Endothelial cell of umbilical vein (primary cell): Measurements from ENCODE around the gene BCL11B. TPM values are rescaled to one million over a fixed set of nuclear protein-coding genes. Genes with fewer than 3 reads are reported as not detected.

ENCODE experiments used
- BruUV-seq: library from RNA; stranded (reverse); fragments of 400-500 nt; replicated peaks from 2 replicates; lab custom pipeline; 2021; lab: Mats Ljungman, UMichigan
- CTCF ChIA-PET: fragments of 300-600, 350-600 bp; sonication (Branson Sonifier 250); formaldehyde crosslinking; loops from one replicate; lab custom pipeline; 2021; ENCODE audit warnings: antibody characterized with exemption, inconsistent platforms; lab: Charles Lee
- POLR2A ChIA-PET: fragments of 300-600, 350-600 bp; sonication (Branson Sonifier 250); formaldehyde crosslinking; loops from one replicate; lab custom pipeline; 2021; ENCODE audit warnings: antibody characterized with exemption, inconsistent platforms; lab: Charles Lee
- DNase-seq: peaks from one replicate; pipeline ENCODE4 v3.0.0-alpha.2; 2011; ENCODE audit warnings: low read depth, low spot score
- FAIRE-seq: peaks from 2 replicates; lab custom pipeline; 2011; peaks lifted over from hg19 to GRCh38; lab: Jason Lieb, UNC
- H2AFZ ChIP-seq: 2 replicates; pipeline ENCODE4 v1.6.0; 2012; ENCODE audit warnings: low read depth, low read length, control low read depth, inconsistent platforms
- H3K27ac ChIP-seq: 2 replicates; pipeline ENCODE4 v1.5.1; 2011; ENCODE audit warnings: low read depth, mild to moderate bottlenecking, control low read depth, low read length, moderate library complexity; ENCODE audit not compliant: insufficient read depth
- H3K27me3 ChIP-seq, 2 experiments: 2 replicates each; pipeline versions ENCODE4 v1.6.0 to v1.6.1; 2011; ENCODE audit warnings: low read length in 2 of 2, mixed read lengths in 1 of 2; ENCODE audit not compliant: control insufficient read depth in 2 of 2, insufficient read depth in 2 of 2
- H3K36me3 ChIP-seq, 2 experiments: 2 replicates in 1 of 2; 3 replicates in 1 of 2; pipeline ENCODE4 v1.5.1; 2011; ENCODE audit warnings: low read length in 2 of 2, mild to moderate bottlenecking in 1 of 2, moderate library complexity in 1 of 2; ENCODE audit not compliant: control insufficient read depth in 2 of 2, insufficient read depth in 2 of 2; ENCODE audit errors: extremely low read depth in 1 of 2
- H3K4me1 ChIP-seq: 3 replicates; pipeline ENCODE4 v1.5.1; 2011; ENCODE audit warnings: mild to moderate bottlenecking, low read length; ENCODE audit not compliant: control insufficient read depth, insufficient read depth; ENCODE audit errors: extremely low read depth
- H3K4me2 ChIP-seq: 2 replicates; pipeline ENCODE4 v1.6.1; 2011; ENCODE audit warnings: low read length, control low read depth, mixed read lengths; ENCODE audit not compliant: insufficient read depth
- H3K4me3 ChIP-seq, 3 experiments: fragments of 200-600 bp in 1 of 3; sonication (generic), shearing (Covaris generic) in 1 of 3; replicated peaks in 1 of 3; 2 replicates each; pipeline ENCODE4 v1.5.1; 2011 to 2016; ENCODE audit warnings: control low read depth in 3 of 3, low read length in 3 of 3, mild to moderate bottlenecking in 2 of 3, inconsistent platforms in 1 of 3, low read depth in 1 of 3, moderate library complexity in 1 of 3; ENCODE audit not compliant: insufficient read depth in 1 of 3
- H3K79me2 ChIP-seq: 2 replicates; pipeline ENCODE4 v1.6.0; 2012; ENCODE audit warnings: low read length, inconsistent platforms; ENCODE audit not compliant: control insufficient read depth, insufficient read depth
- H3K9ac ChIP-seq: replicated peaks from 2 replicates; pipeline ENCODE3; 2011; ENCODE audit warnings: low read length, control low read depth; ENCODE audit not compliant: insufficient read depth; ENCODE audit errors: extremely low read depth
- H3K9me1 ChIP-seq: replicated peaks from 3 replicates; pipeline ENCODE4 v1.6.0; 2011; ENCODE audit warnings: mild to moderate bottlenecking, low read length; ENCODE audit not compliant: control insufficient read depth, insufficient read depth; ENCODE audit errors: extremely low read depth
- H3K9me3 ChIP-seq: replicated peaks from 2 replicates; pipeline ENCODE4 v1.5.1; 2012; ENCODE audit warnings: low read length, inconsistent platforms; ENCODE audit not compliant: control insufficient read depth, insufficient read depth
- H4K20me1 ChIP-seq: replicated peaks from 2 replicates; pipeline ENCODE3; 2011; ENCODE audit warnings: mild to moderate bottlenecking, low read length; ENCODE audit not compliant: control insufficient read depth, insufficient read depth; ENCODE audit errors: extremely low read depth
- CTCF ChIP-seq, 2 donors: IDR thresholded peaks; 1 replicate in 1 of 2; 2 replicates in 1 of 2; pipeline ENCODE4 v1.5.1; 2011; ENCODE audit warnings: low read length in 2 of 2, mild to moderate bottlenecking in 2 of 2, moderate library complexity in 2 of 2, control low read depth in 1 of 2, inconsistent platforms in 1 of 2, low read depth in 1 of 2; ENCODE audit not compliant: insufficient read depth in 1 of 2; ENCODE audit errors: extremely low read depth in 1 of 2
- EZH2 ChIP-seq: IDR thresholded peaks from 2 replicates; pipeline ENCODE4 v1.6.1; 2012; ENCODE audit warnings: borderline replicate concordance, low read depth, mild to moderate bottlenecking, moderate library complexity, low read length, inconsistent platforms; ENCODE audit not compliant: severe bottlenecking
- FOS ChIP-seq: IDR thresholded peaks from 2 replicates; pipeline ENCODE4 v1.6.1; 2011; ENCODE audit warnings: mild to moderate bottlenecking, low read length, moderate library complexity, borderline replicate concordance; ENCODE audit not compliant: insufficient read depth
- GATA2 ChIP-seq: IDR thresholded peaks from 2 replicates; pipeline ENCODE4 v1.7.0; 2011; ENCODE audit warnings: low read depth, mild to moderate bottlenecking, moderate library complexity, mixed read lengths, low read length; ENCODE audit not compliant: insufficient read length, insufficient read depth
- JUN ChIP-seq: IDR thresholded peaks from 2 replicates; pipeline ENCODE4 v1.6.1; 2011; ENCODE audit warnings: borderline replicate concordance, low read depth; ENCODE audit not compliant: insufficient read length, insufficient read depth
- MAX ChIP-seq: IDR thresholded peaks from 2 replicates; pipeline ENCODE4 v1.6.1; 2011; ENCODE audit not compliant: insufficient read depth, insufficient read length
- MYC ChIP-seq: IDR thresholded peaks from one replicate; pipeline ENCODE4 v1.6.1; 2011; ENCODE audit warnings: mild to moderate bottlenecking, low read depth, low read length
- POLR2A ChIP-seq: IDR thresholded peaks from 2 replicates; pipeline ENCODE4 v1.6.1; 2012; ENCODE audit warnings: low read depth, mild to moderate bottlenecking, control low read depth, low read length
- POLR2AphosphoS5 ChIP-seq: IDR thresholded peaks from 2 replicates; pipeline ENCODE4 v1.6.1; 2012; ENCODE audit warnings: low read depth, mild to moderate bottlenecking, control low read depth, low read length, moderate library complexity; ENCODE audit not compliant: insufficient read depth
- dilution Hi-C: fragments of 300-500 bp; cut with MboI; formaldehyde crosslinking; loops from one replicate; pipeline ENCODE4 v1.15.0; 2019; ENCODE audit warnings: low sequenced_read_pairs; ENCODE audit not compliant: extremely low pct_ligation_motif_present
- intact Hi-C: fragments of 100-400 bp; cut with micrococcal nuclease; formaldehyde crosslinking; loops from one replicate; pipeline ENCODE4 v1.10.0; 2022
- polyA plus RNA-seq, 4 experiments: library from polyadenylated mRNA; depleted of rRNA in 3 of 4; stranded (reverse) in 3 of 4; unstranded in 1 of 4; fragments of >200 nt; gene quantifications; 2 replicates each; pipeline versions ENCODE4 v1.2.1 to v1.2.3, GENCODE V29; 2011 to 2012; ENCODE audit warnings: missing spikeins in 1 of 4
- total RNA-seq: library from RNA; stranded (reverse); gene quantifications from 2 replicates; pipeline ENCODE4 v1.2.3, GENCODE V29; 2021

BCL11B gene
- total and polyA plus RNA-seq, 2 donors (not counting 3 experiments of a cell fraction or from before 2014, with no cell fraction given) = 0.03 to 0.07 TPM

- H3K4me1 ChIP-seq = no peaks in the 10 kb centered on the region
- intact Hi-C loops = no loop called here
- H3K4me3 ChIP-seq = no peak overlapping the region
- H4K20me1 ChIP-seq = no peaks in the 10 kb centered on the region
- no peak overlapping the region for H3K4me2 ChIP-seq
- H3K9me3 ChIP-seq = no peaks in the 10 kb centered on the region
- DNase-seq (no peak), FAIRE-seq (no peak)
- ChIA-PET POLR2A (no interaction called here), CTCF (no interaction called here)
- dilution Hi-C loops = no loop called here
- no peaks in the 10 kb centered on the region for H3K9me1 ChIP-seq
- TF ChIP-seq MYC (no peak), CTCF (IDR thresholded peaks at IDR 0.05; ENCODE audit: extremely low read depth in 1 of 2, insufficient read depth in 1 of 2, low read depth in 1 of 2, low read length in 2 of 2) (no peak), EZH2 (no peak), GATA2 (no peak), JUN (no peak), POLR2A (no peak), POLR2AphosphoS5 (no peak), MAX (no peak), FOS (no peak)
- no peak overlapping the region for H2AFZ ChIP-seq
- H3K36me3 ChIP-seq = no peaks in the 10 kb centered on the region
- no peak overlapping the region for H3K27ac ChIP-seq
- peaks cover 27 to 37% of the 10 kb centered on the region in 2 experiments for H3K27me3 ChIP-seq
- BruUV-seq = no TSS peak
- no peaks in the 10 kb centered on the region for H3K79me2 ChIP-seq
- H3K9ac ChIP-seq = no peak overlapping the region
Measured at GRCh38 chr14:99263564-99264330, 8.2 kb downstream of the BCL11B start.
